ENCODE results near the gene RSRP1.

- no peak for TF ChIP-seq POLR2A (IDR thresholded peaks at IDR 0.05; ENCODE audit: low read length)
- TF ChIP-seq CHD2 (IDR thresholded peaks at IDR 0.05; ENCODE audit: low read length, partially characterized antibody), result no peak
- TF ChIP-seq, protein P1, sequence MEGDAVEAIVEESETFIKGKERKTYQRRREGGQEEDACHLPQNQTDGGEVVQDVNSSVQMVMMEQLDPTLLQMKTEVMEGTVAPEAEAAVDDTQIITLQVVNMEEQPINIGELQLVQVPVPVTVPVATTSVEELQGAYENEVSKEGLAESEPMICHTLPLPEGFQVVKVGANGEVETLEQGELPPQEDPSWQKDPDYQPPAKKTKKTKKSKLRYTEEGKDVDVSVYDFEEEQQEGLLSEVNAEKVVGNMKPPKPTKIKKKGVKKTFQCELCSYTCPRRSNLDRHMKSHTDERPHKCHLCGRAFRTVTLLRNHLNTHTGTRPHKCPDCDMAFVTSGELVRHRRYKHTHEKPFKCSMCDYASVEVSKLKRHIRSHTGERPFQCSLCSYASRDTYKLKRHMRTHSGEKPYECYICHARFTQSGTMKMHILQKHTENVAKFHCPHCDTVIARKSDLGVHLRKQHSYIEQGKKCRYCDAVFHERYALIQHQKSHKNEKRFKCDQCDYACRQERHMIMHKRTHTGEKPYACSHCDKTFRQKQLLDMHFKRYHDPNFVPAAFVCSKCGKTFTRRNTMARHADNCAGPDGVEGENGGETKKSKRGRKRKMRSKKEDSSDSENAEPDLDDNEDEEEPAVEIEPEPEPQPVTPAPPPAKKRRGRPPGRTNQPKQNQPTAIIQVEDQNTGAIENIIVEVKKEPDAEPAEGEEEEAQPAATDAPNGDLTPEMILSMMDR (IDR thresholded peaks at IDR 0.05), result no peak
Observed at GRCh38 chr1:25212725-25213124, 34.5 kb downstream of the RSRP1 start.
